GM12891 (cell line): ENCODE data around the gene SERPINI2.

Experiments used
- POLR2A ChIP-seq: IDR thresholded peaks from 2 replicates; pipeline ENCODE4 v1.6.1; 2011; ENCODE audit warnings: low read depth, low read length, control low read depth
- TAF1 ChIP-seq: IDR thresholded peaks from 2 replicates; pipeline ENCODE4 v1.6.1; 2011; ENCODE audit warnings: low read depth, low read length, control low read depth

GRCh38 chr3:167437428-167438139, 36.3 kb downstream of the SERPINI2 start:
- no peak for TF ChIP-seq POLR2A
- no peak for TF ChIP-seq TAF1
